Activated B cell treated with CpG ODN at 0.5 μM for 24 hours (primary cell): ENCODE data around the gene KRTAP4-12. TPM values are rescaled to one million over a fixed set of nuclear protein-coding genes. Genes with fewer than 3 reads are reported as not detected.
"Not testable (repeated sequence)": the region's sequence is repeated elsewhere in the genome, so short reads cannot be mapped to it uniquely, and the experiment has no call there.

Experiments used
- ATAC-seq: fragments of 200-7000 bp; cut with Tn5 transposase; one replicate; pipeline ENCODE4 v1.10.0; 2021; ENCODE audit warnings: low read depth, mild to moderate bottlenecking, moderate library complexity
- CTCF ChIA-PET: fragments of 350-600 bp; sonication (Branson Sonifier 250); formaldehyde crosslinking; loops from one replicate; lab custom pipeline; 2021; ENCODE audit warnings: antibody characterized with exemption; lab: Charles Lee
- POLR2A ChIA-PET: fragments of 350-600 bp; sonication (Branson Sonifier 250); formaldehyde crosslinking; loops from one replicate; lab custom pipeline; 2021; ENCODE audit warnings: antibody characterized with exemption; lab: Charles Lee
- DNase-seq: peaks from one replicate; pipeline ENCODE4 v3.0.0; 2022
- H3K27ac Mint-ChIP-seq: one replicate; pipeline ENCODE4 v1.8.0; 2020; ENCODE audit warnings: mixed read lengths
- H3K27me3 Mint-ChIP-seq: one replicate; pipeline ENCODE4 v1.8.0; 2021; ENCODE audit warnings: mixed read lengths
- H3K36me3 Mint-ChIP-seq: one replicate; pipeline ENCODE4 v1.8.0; 2021; ENCODE audit warnings: low read depth, mixed read lengths
- H3K4me1 Mint-ChIP-seq: one replicate; pipeline ENCODE4 v1.8.0; 2021; ENCODE audit warnings: mixed read lengths
- H3K4me3 Mint-ChIP-seq: one replicate; pipeline ENCODE4 v1.8.0; 2020; ENCODE audit warnings: mild to moderate bottlenecking, mixed read lengths
- H3K9me3 Mint-ChIP-seq: one replicate; pipeline ENCODE4 v1.8.0; 2020; ENCODE audit warnings: mixed read lengths
- intact Hi-C: fragments of 100-400 bp; cut with micrococcal nuclease; formaldehyde crosslinking; loops from one replicate; pipeline ENCODE4 v1.15.1; 2024
- total RNA-seq: library from RNA; stranded (reverse); gene quantifications from 2 replicates; pipeline ENCODE4 v1.2.3, GENCODE V29; 2022
- TF ChIP-seq, protein P1 (sequence below): fragments of 200-600 bp; IDR thresholded peaks from one replicate; pipeline ENCODE4 v1.8.0; 2022; ENCODE audit warnings: antibody characterized with exemption, mild to moderate bottlenecking

KRTAP4-12 gene
- total RNA-seq, 1 donor from 2014 or later, result not detected

DNA sequence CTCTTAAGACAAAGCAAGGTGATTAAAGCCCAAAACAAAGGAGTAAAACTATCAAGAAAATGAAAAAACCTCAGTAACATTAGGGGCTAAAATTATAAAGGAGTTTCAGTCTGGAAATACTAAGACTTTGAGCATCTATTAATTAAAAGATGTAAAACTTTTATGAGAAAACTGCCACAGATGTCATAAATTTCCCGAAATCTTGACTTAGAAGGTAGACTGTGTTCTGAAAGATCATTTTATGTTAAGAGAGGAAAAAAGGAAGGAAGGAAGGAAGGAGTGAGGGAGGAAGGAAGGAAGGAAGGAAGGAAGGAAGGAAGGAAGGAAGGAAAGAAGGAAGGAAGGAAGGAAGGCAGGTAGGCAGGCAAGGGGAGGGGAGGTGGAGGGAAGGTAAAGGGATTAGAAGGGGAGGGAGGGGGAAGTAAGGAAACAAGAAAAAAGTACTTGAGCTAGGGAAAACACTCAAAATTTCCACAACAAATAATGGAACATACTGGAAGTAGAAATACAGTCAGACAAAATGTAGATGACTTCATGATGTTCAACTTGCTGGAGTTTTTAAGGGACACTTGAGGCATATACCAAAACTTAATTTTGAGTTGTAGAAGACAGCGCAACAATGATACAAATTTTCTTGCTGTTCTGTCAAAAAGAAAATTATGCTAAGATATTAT lies 23.7 kb upstream of the KRTAP4-12 start:
- Mint-ChIP-seq H3K27ac (no peak overlapping the region), H3K4me1 (no peaks in the 10 kb centered on the region), H3K36me3 (peaks cover 4% of the 10 kb centered on the region), H3K4me3 (no peak overlapping the region), H3K9me3 (peaks cover 13% of the 10 kb centered on the region), H3K27me3 (peaks cover 1% of the 10 kb centered on the region)
- POLR2A ChIA-PET, result no interaction called here
- DNase-seq, result no peak
- CTCF ChIA-PET, result no interaction called here
- intact Hi-C loops, result no loop called here
- ATAC-seq, result no peak
- TF ChIP-seq, protein P1, sequence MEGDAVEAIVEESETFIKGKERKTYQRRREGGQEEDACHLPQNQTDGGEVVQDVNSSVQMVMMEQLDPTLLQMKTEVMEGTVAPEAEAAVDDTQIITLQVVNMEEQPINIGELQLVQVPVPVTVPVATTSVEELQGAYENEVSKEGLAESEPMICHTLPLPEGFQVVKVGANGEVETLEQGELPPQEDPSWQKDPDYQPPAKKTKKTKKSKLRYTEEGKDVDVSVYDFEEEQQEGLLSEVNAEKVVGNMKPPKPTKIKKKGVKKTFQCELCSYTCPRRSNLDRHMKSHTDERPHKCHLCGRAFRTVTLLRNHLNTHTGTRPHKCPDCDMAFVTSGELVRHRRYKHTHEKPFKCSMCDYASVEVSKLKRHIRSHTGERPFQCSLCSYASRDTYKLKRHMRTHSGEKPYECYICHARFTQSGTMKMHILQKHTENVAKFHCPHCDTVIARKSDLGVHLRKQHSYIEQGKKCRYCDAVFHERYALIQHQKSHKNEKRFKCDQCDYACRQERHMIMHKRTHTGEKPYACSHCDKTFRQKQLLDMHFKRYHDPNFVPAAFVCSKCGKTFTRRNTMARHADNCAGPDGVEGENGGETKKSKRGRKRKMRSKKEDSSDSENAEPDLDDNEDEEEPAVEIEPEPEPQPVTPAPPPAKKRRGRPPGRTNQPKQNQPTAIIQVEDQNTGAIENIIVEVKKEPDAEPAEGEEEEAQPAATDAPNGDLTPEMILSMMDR, result no peak

DNA sequence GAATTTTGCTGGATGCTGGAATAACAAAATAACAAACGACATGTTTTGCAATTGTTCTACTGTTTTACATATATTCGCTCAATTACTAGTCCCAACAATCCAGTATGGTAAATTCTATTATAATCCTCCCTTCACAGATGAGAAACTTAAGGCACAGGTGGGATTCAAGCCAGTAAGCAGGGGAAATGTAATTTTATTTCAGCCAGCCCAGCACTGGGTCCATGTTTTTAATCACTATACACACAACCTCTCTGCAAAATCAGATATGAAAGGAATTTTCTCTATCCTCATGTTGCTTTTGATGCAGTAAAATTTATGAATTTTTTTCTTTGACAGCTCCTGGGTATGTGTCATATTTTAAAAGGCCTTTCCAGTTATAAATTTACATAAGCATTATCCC lies 21.3 kb upstream of the KRTAP4-12 start:
- POLR2A ChIA-PET, result no interaction called here
- no peak for ATAC-seq
- no peak for DNase-seq
- Mint-ChIP-seq H3K27me3 (peaks cover 3% of the 10 kb centered on the region), H3K36me3 (peaks cover 4% of the 10 kb centered on the region), H3K4me3 (no peak overlapping the region), H3K4me1 (no peaks in the 10 kb centered on the region), H3K27ac (no peak overlapping the region), H3K9me3 (peaks cover 24% of the 10 kb centered on the region)
- intact Hi-C loops, result no loop called here
- TF ChIP-seq, protein P1, result no peak
- CTCF ChIA-PET, result no interaction called here

GRCh38 chr17:41144846-41145245 lies 20.9 kb upstream of the KRTAP4-12 start:
- Mint-ChIP-seq H3K27me3 (peaks cover 3% of the 10 kb centered on the region), H3K36me3 (peaks cover 4% of the 10 kb centered on the region), H3K4me1 (no peaks in the 10 kb centered on the region), H3K9me3 (peaks cover 24% of the 10 kb centered on the region), H3K4me3 (no peak overlapping the region), H3K27ac (no peak overlapping the region)
- ChIA-PET CTCF (no interaction called here), POLR2A (no interaction called here)
- TF ChIP-seq, protein P1, result no peak
- ATAC-seq (no peak), DNase-seq (no peak)
- intact Hi-C loops, result no loop called here

- CTCF ChIA-PET, result no interaction called here
- Mint-ChIP-seq H3K4me3 (no peak overlapping the region), H3K36me3 (peaks cover 7% of the 10 kb centered on the region), H3K9me3 (peaks cover 36% of the 10 kb centered on the region), H3K27ac (no peak overlapping the region), H3K27me3 (peaks cover 12% of the 10 kb centered on the region), H3K4me1 (no peaks in the 10 kb centered on the region)
- ATAC-seq (no peak), DNase-seq (no peak)
- intact Hi-C loops, result no loop called here
- TF ChIP-seq, protein P1, result no peak
- POLR2A ChIA-PET, result no interaction called here
These were observed 17.4 kb upstream of the KRTAP4-12 start for GRCh38 chr17:41141361-41141760.

DNA sequence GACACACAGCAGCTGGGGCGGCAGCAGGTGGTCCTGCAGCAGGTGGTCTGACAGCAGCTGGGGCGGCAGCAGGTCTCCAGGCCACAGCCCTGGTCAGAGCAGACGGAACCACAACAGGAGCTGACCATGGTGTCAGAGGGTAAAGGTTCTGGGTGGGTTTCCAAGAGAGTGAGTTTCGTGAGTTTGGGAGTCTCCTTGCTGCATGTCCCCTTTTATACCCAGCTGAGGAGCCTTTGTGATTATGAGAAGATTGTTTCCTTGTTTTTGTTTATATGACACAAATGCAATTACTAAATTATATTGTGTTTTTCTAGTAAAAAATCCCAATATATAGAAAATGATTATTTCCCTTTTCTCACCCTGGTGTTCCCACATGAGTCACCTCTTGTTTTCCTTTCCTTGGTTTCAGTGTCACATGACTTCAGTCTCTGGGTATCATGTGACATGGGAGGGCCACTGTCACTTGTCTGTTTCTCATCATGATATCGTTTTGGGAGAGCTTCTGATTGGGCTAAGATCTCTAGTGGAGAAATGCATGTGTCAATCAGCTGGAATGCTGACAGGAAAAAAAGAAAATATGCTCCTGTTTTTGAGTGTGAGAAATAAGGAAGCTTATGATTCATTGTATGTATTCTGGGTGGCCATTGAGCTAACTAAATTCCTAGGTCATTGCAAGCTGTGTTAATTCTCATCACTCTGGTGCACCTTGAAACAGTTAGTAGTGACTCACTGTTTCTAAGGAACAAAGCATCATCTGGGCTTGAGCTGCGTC lies 16.6 kb upstream of the KRTAP4-12 start, which contains the start of gene KRTAP4-6:
TSS of gene KRTAP4-6 (minus strand) at position 185 of the 772 bp plus-strand sequence. CDS start at position 128, 57 bp downstream.
- DNase-seq (no peak), ATAC-seq (no peak)
- Mint-ChIP-seq H3K9me3 (peaks cover 36% of the 10 kb centered on the region), H3K27ac (no peak within 1 kb of the TSS), H3K36me3 (peaks cover 7% of the 10 kb centered on the region), H3K4me1 (no peaks in the 10 kb centered on the region), H3K4me3 (no peak within 1 kb of the TSS), H3K27me3 (peaks cover 12% of the 10 kb centered on the region)
- CTCF ChIA-PET, result no interaction called here
- intact Hi-C loops, result no loop called here
- POLR2A ChIA-PET, result no interaction called here
- TF ChIP-seq, protein P1, result no peak

GRCh38 chr17:41139865-41140264 lies 15.9 kb upstream of the KRTAP4-12 start:
- DNase-seq, H3K36me3 Mint-ChIP-seq, H3K27ac Mint-ChIP-seq, ATAC-seq, H3K4me3 Mint-ChIP-seq, intact Hi-C loops, POLR2A ChIA-PET, CTCF ChIA-PET, H3K4me1 Mint-ChIP-seq: not testable (repeated sequence)
- Mint-ChIP-seq H3K9me3 (peaks cover 36% of the 10 kb centered on the region), H3K27me3 (peaks cover 12% of the 10 kb centered on the region)
